CD14-positive monocyte (primary cell): ENCODE results near the gene CBLB. TPM values are rescaled to one million over a fixed set of nuclear protein-coding genes. Genes with fewer than 3 reads are reported as not detected.

Experiments
- DNase-seq, 3 donors: peaks; one replicate each; pipeline ENCODE4 v3.0.0-alpha.2; 2011 to 2022
- H2AFZ ChIP-seq: 2 replicates; pipeline ENCODE4 v1.6.0; 2012; ENCODE audit warnings: mild to moderate bottlenecking, low read depth, low read length, inconsistent platforms; ENCODE audit not compliant: insufficient read depth, poor library complexity, severe bottlenecking
- H3K27ac ChIP-seq, 2 donors: 1 replicate in 1 of 2; 2 replicates in 1 of 2; pipeline ENCODE4 v1.5.1; 2012 to 2013; ENCODE audit warnings: low read length in 2 of 2, control low read depth in 1 of 2, inconsistent platforms in 1 of 2, low read depth in 1 of 2, mild to moderate bottlenecking in 1 of 2
- H3K27me3 ChIP-seq, 2 donors: one replicate each; pipeline versions ENCODE4 v1.6.0 to v1.6.1; 2011 to 2013; ENCODE audit warnings: low read length in 2 of 2; ENCODE audit not compliant: control insufficient read depth in 2 of 2, insufficient read depth in 2 of 2
- H3K36me3 ChIP-seq, 2 donors: replicated peaks in 1 of 2; 1 replicate in 1 of 2; 2 replicates in 1 of 2; pipeline versions ENCODE4 v1.5.1 to v1.6.1; 2012 to 2013; ENCODE audit warnings: low read length in 2 of 2, control low read depth in 1 of 2, inconsistent platforms in 1 of 2, mild to moderate bottlenecking in 1 of 2; ENCODE audit not compliant: insufficient read depth in 2 of 2, control insufficient read depth in 1 of 2
- H3K4me1 ChIP-seq, 2 donors: 1 replicate in 1 of 2; 2 replicates in 1 of 2; pipeline versions ENCODE4 v1.5.1 to v1.6.1; 2012 to 2013; ENCODE audit warnings: low read length in 2 of 2, control low read depth in 1 of 2, inconsistent platforms in 1 of 2, mild to moderate bottlenecking in 1 of 2, moderate library complexity in 1 of 2; ENCODE audit not compliant: insufficient read depth in 2 of 2, control insufficient read depth in 1 of 2
- H3K4me2 ChIP-seq: replicated peaks from 2 replicates; pipeline ENCODE3; 2012; ENCODE audit warnings: low read length, moderate library complexity, mild to moderate bottlenecking; ENCODE audit not compliant: poor library complexity, severe bottlenecking; ENCODE audit errors: extremely low read depth
- H3K4me3 ChIP-seq, 3 experiments: fragments of 200-600 bp in 1 of 3; sonication (generic) in 1 of 3; replicated peaks in 1 of 3; 1 replicate in 2 of 3; 2 replicates in 1 of 3; pipeline ENCODE4 v1.5.1; 2011 to 2013; ENCODE audit warnings: low read length in 3 of 3, mild to moderate bottlenecking in 3 of 3, control low read depth in 2 of 3, low read depth in 2 of 3, inconsistent platforms in 1 of 3, moderate library complexity in 1 of 3
- H3K79me2 ChIP-seq: 2 replicates; pipeline ENCODE4 v1.6.0; 2012; ENCODE audit warnings: mild to moderate bottlenecking, control low read depth, inconsistent platforms, low read length, moderate library complexity; ENCODE audit not compliant: insufficient read depth
- H3K9ac ChIP-seq: 2 replicates; pipeline ENCODE4 v1.6.0; 2017; ENCODE audit warnings: low read length, mild to moderate bottlenecking; ENCODE audit not compliant: insufficient read depth, poor library complexity, severe bottlenecking
- H3K9me3 ChIP-seq, 2 donors: replicated peaks in 1 of 2; 1 replicate in 1 of 2; 2 replicates in 1 of 2; pipeline versions ENCODE4 v1.5.1 to v1.6.1; 2012 to 2013; ENCODE audit warnings: low read length in 2 of 2, control low read depth in 1 of 2; ENCODE audit not compliant: control insufficient read depth in 1 of 2, insufficient read depth in 1 of 2
- H4K20me1 ChIP-seq: 2 replicates; pipeline ENCODE4 v1.6.0; 2012; ENCODE audit warnings: mild to moderate bottlenecking, low read length, control low read depth, moderate library complexity; ENCODE audit not compliant: insufficient read depth
- H3K27ac Mint-ChIP-seq, 7 donors: one replicate each; pipeline ENCODE4 v1.8.0; 2020; ENCODE audit warnings: mild to moderate bottlenecking in 7 of 7, mixed read lengths in 7 of 7, moderate library complexity in 6 of 7, inconsistent platforms in 2 of 7
- H3K27me3 Mint-ChIP-seq, 3 donors: one replicate each; pipeline ENCODE4 v1.8.0; 2021 to 2022; ENCODE audit warnings: low read depth in 3 of 3, mild to moderate bottlenecking in 3 of 3, mixed read lengths in 3 of 3, moderate library complexity in 3 of 3, inconsistent platforms in 1 of 3
- H3K36me3 Mint-ChIP-seq, 2 donors: one replicate each; pipeline ENCODE4 v1.8.0; 2020; ENCODE audit warnings: mixed read lengths in 2 of 2, inconsistent platforms in 1 of 2, mild to moderate bottlenecking in 1 of 2
- H3K4me1 Mint-ChIP-seq: one replicate; pipeline ENCODE4 v1.8.0; 2020; ENCODE audit warnings: mild to moderate bottlenecking, mixed read lengths
- H3K4me3 Mint-ChIP-seq, 2 donors: one replicate each; pipeline ENCODE4 v1.8.0; 2020; ENCODE audit warnings: mild to moderate bottlenecking in 2 of 2, mixed read lengths in 2 of 2, moderate library complexity in 1 of 2
- H3K9me3 Mint-ChIP-seq, 7 donors: one replicate each; pipeline ENCODE4 v1.8.0; 2020 to 2022; ENCODE audit warnings: mixed read lengths in 7 of 7, mild to moderate bottlenecking in 6 of 7, moderate library complexity in 6 of 7, inconsistent platforms in 2 of 7
- WGBS: methylation state at CpG from one replicate; pipeline ENCODE4 v1.1.5; 2013; ENCODE audit warnings: missing lambda C conversion rate; ENCODE audit not compliant: insufficient coverage; 5-methylcytosine and 5-hydroxymethylcytosine counted together
- intact Hi-C, 2 donors: fragments of 100-400 bp; cut with micrococcal nuclease; formaldehyde crosslinking; loops; one replicate each; pipeline versions ENCODE4 v1.15.0 to v1.15.1; 2023
- polyA plus RNA-seq, 3 donors: library from polyadenylated mRNA; depleted of rRNA in 1 of 3; unstranded in 2 of 3; stranded (reverse) in 1 of 3; fragments of 300-500 nt in 2 of 3; fragments of >200 nt in 1 of 3; fragmentation: Illumina TruSeq in 2 of 3; gene quantifications; 1 replicate in 2 of 3; 2 replicates in 1 of 3; pipeline ENCODE4 v1.2.3, GENCODE V29; 2012 to 2021
- TF ChIP-seq, protein P1 (sequence below): fragments of 200-600 bp; IDR thresholded peaks from one replicate; pipeline ENCODE4 v1.8.0; 2022; ENCODE audit warnings: antibody characterized with exemption, mild to moderate bottlenecking

Gene CBLB
- polyA plus RNA-seq, 3 donors = 1.6 to 8.1 (median 3.6) TPM

DNA sequence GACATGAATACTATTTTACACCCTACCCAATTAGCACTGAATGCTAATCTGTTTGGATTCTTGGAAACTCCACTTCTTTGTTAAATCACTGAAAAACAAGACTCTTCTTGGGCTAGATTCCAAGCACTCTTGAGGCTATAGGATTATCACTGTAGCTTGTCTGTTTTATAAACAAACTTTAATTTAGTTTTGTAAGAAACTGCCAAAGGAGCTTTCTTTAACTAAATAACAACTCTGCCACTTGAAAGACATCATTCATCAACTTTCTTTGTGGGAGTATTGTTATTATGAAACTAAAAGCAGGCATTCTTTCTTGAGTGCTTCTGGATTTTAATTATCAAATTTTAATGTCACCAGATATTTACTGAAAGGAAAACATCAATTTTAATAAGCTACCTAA is 24.1 kb downstream of the CBLB start:
- TF ChIP-seq, protein P1, sequence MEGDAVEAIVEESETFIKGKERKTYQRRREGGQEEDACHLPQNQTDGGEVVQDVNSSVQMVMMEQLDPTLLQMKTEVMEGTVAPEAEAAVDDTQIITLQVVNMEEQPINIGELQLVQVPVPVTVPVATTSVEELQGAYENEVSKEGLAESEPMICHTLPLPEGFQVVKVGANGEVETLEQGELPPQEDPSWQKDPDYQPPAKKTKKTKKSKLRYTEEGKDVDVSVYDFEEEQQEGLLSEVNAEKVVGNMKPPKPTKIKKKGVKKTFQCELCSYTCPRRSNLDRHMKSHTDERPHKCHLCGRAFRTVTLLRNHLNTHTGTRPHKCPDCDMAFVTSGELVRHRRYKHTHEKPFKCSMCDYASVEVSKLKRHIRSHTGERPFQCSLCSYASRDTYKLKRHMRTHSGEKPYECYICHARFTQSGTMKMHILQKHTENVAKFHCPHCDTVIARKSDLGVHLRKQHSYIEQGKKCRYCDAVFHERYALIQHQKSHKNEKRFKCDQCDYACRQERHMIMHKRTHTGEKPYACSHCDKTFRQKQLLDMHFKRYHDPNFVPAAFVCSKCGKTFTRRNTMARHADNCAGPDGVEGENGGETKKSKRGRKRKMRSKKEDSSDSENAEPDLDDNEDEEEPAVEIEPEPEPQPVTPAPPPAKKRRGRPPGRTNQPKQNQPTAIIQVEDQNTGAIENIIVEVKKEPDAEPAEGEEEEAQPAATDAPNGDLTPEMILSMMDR = no peak
- no peak for DNase-seq
- H3K27me3 ChIP-seq = no peaks in the 10 kb centered on the region
- peaks cover 5 to 8% of the 10 kb centered on the region in 2 donors for H3K36me3 Mint-ChIP-seq
- no peak overlapping the region for H3K4me3 ChIP-seq
- no peaks in the 10 kb centered on the region for H4K20me1 ChIP-seq
- no peak overlapping the region for H3K27ac ChIP-seq
- H3K27me3 Mint-ChIP-seq = no peaks in the 10 kb centered on the region
- H3K79me2 ChIP-seq = no peaks in the 10 kb centered on the region
- peaks cover 0 to 2% (median 0%) of the 10 kb centered on the region in 7 donors for H3K9me3 Mint-ChIP-seq
- no peaks in the 10 kb centered on the region for H3K4me1 ChIP-seq
- intact Hi-C loops = no loop called here
- H3K4me2 ChIP-seq = no peak overlapping the region
- no peak overlapping the region for H3K4me3 Mint-ChIP-seq
- H3K9me3 ChIP-seq = no peaks in the 10 kb centered on the region
- no peak overlapping the region for H2AFZ ChIP-seq
- no peak overlapping the region for H3K27ac Mint-ChIP-seq
- peaks cover 0 to 7% of the 10 kb centered on the region in 2 donors for H3K36me3 ChIP-seq
- H3K9ac ChIP-seq = no peak overlapping the region
- H3K4me1 Mint-ChIP-seq = no peaks in the 10 kb centered on the region

DNA sequence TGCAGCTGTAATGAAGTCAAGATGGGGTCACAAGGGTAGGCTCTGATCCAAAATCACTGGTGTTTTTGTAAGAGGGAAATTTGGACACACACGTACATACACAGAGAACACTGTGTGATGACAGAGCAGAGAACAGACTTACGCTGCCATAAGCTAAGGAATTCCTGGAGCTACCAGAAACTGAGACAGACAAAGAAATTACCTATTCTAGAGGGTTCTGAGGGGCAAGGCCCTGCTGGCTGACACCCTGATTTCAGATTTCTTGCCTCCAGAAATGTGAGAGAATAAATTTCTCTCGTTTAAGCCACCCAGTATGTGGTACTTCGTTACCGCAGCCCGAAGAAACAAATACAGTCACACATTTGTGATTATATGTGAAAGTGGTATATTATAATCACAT is 24.8 kb downstream of the CBLB start:
- H3K79me2 ChIP-seq = no peaks in the 10 kb centered on the region
- H3K36me3 ChIP-seq = peaks cover 0 to 4% of the 10 kb centered on the region in 2 donors
- no peak overlapping the region for H3K27ac ChIP-seq
- 100% methylated on average over 2 of the region's 6 CpGs for WGBS
- no peaks in the 10 kb centered on the region for H3K27me3 Mint-ChIP-seq
- no peaks in the 10 kb centered on the region for H4K20me1 ChIP-seq
- H3K9ac ChIP-seq = no peak overlapping the region
- H3K4me1 Mint-ChIP-seq = no peaks in the 10 kb centered on the region
- no peak overlapping the region for H3K4me3 ChIP-seq
- H3K4me3 Mint-ChIP-seq = no peak overlapping the region
- TF ChIP-seq, protein P1 = no peak
- H3K4me1 ChIP-seq = no peaks in the 10 kb centered on the region
- no peak overlapping the region for H3K27ac Mint-ChIP-seq
- peaks cover 7 to 8% of the 10 kb centered on the region in 2 donors for H3K36me3 Mint-ChIP-seq
- no peak overlapping the region for H2AFZ ChIP-seq
- peaks cover 0 to 2% (median 0%) of the 10 kb centered on the region in 7 donors for H3K9me3 Mint-ChIP-seq
- no peaks in the 10 kb centered on the region for H3K9me3 ChIP-seq
- H3K4me2 ChIP-seq = no peak overlapping the region
- H3K27me3 ChIP-seq = no peaks in the 10 kb centered on the region
- DNase-seq = no peak
- intact Hi-C loops = no loop called here
